NCI-H1694 (cell line): ENCODE results near the gene SLC25A28.

ENCODE experiments used
- DNase-seq: peaks from one replicate; lab custom pipeline; 2025; lab: John Stamatoyannopoulos, UW

The SLC25A28 gene

DNA sequence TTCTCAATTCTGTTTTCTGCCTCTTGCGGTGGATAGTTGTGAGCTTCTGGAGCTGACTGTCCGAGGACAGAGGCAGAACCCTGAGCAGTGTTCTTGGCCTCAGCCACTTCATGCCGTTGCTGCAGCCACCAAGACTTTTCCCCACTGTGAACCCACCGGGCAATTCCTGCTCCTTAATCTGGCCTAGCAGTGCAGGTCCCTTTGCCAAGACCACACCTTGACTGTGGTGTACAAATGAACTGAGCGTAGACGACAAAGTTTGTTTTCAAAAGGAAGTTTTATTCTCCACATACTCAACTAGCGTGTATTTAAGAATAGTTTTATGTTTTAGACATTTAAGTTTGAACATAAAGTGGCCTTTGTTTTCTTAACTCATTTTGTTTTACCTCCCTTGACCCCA is 29.4 kb downstream of the SLC25A28 start:
- no peak for DNase-seq

DNA sequence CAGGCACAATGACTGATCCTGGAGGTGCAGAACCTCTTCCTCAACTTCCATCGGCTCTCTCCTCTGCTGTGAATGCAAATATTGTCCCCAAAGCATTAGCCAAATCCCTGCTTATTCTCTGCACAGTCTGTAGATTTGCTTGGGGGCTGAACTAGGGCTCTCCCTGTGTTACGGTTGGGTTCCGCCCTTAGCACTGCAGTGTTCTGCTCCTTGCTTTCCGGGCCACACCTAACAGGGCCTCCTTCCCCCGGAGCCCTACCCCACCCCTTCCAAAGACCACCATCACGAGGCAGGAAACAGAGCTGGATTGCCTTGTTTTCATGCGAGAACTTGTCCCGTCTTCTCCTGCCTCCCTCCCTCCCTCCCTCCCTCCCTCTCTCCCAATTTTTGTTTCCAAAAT is 36.6 kb downstream of the SLC25A28 start:
- no peak for DNase-seq

DNA sequence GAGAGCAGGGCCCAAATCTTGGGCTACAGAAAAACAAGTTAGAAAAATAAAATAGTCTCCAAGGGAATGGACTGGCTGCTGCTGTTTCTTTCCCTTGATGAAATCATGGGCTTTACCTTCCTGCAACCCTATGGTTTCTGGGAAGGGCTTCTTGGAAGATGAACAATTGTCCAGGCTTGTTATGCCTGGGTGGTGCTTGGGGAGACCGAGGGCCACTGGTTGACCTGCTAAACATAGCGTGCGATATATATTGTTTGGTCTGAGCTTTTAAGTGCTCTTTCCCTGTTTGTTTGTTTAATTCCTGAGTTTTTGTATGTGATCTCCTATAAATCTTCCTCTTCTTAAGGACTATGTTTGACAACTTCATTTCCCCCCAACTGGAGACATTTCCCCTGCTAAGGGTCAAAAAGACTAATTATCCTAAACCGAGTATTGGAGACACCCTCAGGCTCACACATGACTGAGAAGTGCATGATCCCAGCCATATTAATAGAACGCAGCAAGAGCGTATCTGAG is 37.9 kb downstream of the SLC25A28 start:
- DNase-seq, result no peak

DNA sequence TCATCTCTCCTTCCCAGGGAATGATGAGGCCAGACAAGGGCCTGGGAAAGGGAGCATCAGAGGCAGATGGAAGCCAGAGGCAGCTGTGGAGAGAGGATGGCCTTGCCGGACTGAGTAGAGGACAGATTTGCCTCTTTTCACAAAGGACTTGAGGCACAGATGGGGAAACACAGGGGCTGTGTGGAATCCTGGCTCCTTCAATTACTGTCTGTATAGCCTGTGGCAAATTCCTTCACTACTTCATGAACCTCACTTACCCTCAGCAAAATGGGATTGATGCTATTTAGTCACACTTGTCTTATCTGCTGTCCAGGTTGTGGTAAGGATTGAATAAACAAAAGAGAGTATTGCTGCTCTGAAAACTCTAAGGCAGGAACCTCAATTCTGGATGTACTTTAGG is 40.3 kb downstream of the SLC25A28 start:
- DNase-seq, result no peak

DNA sequence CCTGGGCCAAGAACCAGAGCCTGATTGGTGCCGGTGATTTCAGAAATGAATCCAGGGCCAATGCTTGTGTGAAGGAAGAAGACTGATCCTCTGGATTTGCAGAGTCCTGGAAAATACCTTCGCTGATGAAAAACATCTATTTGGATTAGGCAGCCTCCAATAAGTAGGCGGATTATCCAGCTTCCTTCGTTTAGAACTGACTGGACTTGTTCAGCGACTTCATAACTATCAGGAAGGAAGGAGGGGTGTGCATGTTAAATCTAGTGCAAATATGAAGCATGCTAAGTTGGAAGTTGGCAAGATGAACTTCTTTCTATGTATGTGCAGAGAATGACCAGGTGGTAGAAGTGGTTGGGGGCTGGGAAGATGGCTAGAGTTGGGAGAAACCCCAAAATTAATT is 46.4 kb downstream of the SLC25A28 start:
- DNase-seq, result no peak

DNA sequence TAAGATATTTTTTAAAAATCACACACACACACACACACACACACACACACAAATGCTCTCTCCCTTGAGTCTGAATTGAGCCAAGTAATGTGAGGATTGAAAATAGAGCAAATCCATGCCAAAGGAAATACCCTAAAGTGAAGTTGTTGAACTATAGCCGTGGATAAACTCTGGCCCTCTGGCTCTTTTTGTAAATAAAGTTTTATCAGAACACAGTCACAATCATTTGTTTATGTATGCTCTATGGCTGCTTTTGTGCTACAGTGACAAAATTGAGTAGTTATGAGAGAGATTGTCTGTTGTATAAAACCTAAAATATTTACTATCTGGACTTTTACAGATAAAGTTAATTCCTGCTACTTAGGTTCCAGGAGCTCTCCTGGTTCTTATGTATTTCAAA is 48.4 kb downstream of the SLC25A28 start:
- no peak for DNase-seq

DNA sequence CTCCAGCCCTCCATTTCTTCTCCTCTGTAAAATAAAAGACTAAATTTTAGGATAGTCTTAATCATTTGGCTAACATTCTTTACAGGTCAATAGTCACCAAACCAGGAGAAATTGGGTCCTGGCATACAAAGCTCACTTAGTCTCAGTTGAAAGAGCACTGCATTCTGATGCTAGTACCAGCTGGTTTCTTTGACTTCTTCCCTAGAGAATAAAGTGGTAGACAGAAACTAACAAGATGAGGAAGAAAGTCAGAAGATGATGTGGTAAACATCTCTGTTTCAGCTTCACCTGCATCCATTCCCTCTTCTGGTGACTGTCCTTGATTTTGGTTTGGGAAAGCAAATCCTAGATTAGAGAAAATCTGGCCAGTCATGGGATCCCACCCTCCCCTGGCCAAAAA is 50.3 kb downstream of the SLC25A28 start:
- DNase-seq, result no peak

DNA sequence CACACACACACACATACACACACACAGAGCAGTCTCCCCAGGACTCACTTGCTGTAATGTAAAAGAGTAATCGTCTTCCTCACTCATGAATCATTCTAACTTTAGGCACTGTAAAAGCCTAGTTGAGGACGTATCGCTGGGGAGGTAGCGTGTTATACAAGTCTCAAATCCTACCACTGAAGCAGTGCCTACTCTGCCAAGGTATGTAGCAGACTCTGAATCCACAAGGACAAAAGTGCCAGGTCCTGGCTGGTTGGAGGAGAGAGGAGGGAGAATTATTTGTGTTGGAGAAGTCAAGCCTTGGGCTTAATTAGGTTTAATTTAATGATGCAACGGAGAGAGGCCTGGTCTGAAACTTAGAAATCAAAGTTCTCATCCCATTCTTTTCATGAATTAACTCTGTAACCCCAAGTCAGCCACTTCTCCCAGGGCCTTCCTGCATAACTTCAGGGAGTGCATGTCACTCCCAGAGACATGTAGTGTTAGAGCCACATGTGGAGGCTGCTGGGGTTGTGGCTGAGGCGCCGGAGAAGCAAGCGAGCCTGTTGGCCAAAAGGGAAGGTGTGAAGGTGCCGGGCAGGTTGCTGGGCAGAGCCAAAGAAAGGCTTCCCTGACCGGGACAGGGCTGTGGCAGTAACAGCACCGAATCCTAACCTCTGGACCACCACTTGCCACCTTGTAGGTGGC is 50.8 kb downstream of the SLC25A28 start:
- no peak for DNase-seq

DNA sequence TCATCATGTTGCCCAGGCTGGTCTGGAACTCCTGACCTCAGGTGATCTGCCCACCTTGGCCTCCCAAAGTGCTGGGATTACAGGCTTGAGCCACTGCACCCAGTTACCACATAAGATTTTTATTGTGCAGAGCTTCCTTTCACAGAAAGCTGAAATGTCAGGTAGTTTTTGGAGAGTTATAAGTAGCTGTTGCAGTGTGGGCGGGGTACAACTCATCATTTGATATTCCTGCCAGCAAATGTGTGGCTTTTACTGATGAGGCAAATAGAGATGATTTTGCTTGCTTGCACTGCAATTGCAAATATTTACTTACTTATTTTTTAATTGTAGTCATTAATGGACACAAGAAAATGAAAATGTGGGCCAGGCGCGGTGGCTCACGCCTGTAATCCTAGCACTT is 55.1 kb downstream of the SLC25A28 start:
- no peak for DNase-seq

DNA sequence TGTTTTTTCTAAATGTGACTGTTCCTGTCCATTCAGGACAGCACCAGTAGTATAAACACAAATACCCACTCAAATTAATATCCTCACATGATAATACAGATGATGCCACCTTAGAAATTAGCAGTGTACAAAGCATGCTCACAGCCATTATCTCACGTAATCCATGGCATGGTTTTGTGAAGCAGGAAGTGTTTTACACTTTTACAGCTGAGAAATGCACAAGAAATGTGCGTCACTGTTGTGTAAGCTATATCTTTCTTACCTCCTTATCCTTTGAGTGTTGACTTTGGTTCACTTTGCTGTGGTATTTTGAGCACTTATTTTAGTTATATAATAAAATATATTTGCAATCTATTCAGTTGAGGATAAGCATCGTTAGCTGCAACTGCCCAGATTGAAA is 55.9 kb downstream of the SLC25A28 start:
- DNase-seq, result no peak

DNA sequence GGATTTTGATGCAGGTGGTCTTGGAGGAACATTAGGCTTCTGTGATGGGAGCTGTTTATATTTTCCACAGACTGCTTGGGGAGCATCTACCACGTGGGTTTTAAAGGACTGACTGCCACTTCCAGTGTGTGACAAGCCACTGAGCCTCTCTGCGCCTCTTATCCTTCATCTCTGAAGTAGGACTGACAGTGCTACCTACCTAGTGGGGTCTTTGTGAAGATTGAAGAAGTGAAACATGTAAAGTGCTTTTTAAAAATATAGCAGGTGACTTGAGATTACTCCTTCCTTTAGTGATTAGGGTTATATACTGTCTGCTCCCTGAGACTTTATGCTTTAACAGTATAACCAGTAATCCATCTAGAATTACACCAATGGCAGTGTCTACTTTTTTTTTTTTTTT is 57.6 kb downstream of the SLC25A28 start:
- DNase-seq, result no peak
